T-helper 2 cell (primary cell): ENCODE measurements around the gene PPP1R18.
"Not testable (repeated sequence)": the region's sequence is repeated elsewhere in the genome, so short reads cannot be mapped to it uniquely, and the experiment has no call there.

Experiments
- DNase-seq, 5 experiments: peaks; one replicate each; pipeline versions ENCODE4 v3.0.0 to v3.0.0-alpha.2; 2012 to 2022

PPP1R18 gene

DNA sequence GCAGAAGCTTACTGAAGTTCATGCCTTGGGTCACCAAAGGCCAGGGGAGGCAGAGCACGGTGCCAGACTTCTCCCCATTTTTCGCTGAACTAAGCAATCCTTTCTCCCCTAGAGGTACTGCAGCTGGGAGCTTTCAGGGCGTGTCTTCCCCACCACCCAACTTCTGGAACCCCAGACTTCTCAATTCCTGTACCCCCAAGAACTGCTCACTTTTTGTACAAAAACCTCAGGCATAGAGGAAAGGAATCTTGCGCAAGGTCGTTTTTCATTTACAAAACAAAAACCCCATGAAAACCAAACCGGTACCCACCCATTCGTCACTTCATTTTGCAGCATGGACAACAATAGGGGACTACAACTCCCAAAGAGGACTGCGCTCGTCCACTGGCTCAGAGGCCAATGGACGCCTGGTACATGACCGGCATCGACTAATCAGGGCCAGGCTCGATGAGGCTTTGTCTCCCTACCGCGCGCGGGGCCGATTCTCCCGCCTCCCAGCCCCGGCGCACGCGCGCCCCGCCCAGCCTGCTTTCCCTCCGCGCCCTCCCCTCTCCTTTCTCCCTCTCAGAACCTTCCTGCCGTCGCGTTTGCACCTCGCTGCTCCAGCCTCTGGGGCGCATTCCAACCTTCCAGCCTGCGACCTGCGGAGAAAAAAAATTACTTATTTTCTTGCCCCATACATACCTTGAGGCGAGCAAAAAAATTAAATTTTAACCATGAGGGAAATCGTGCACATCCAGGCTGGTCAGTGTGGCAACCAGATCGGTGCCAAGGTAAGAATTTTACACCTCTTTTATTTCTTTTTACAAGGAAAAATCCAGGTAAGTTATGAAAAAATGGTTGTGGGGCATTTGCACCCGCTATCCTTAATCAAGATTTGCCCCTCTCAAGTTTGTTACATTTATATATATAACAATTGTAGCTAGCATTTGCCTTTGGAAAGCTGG is 33.6 kb upstream of the PPP1R18 start, which contains the start of gene TUBB:
Gene TUBB (plus strand): TSS at position 562 of the 947 bp plus-strand sequence. CDS start 155 bp downstream, at position 717.
- DNase-seq, result peak; percentile 92 to 99 (median 92)

DNA sequence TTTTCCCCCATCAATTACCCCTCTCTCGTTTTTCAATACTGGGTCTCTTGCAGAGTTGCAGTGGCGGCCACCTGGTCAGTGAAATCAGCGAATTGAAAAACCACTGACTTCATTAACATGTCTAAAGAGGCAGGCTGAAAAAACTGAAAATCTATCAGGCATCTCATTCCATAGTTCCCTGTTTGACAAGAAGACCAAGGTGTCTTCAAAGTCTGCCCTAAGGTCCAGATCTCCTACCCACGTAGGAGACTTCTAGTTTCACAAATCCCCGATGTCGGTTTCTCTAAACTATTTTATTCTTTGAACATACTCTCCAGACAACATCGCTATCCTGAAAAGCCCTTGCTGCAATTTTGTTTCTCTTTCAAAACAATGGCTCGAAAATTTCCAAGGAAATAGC is 32.9 kb upstream of the PPP1R18 start:
- no peak for DNase-seq

DNA sequence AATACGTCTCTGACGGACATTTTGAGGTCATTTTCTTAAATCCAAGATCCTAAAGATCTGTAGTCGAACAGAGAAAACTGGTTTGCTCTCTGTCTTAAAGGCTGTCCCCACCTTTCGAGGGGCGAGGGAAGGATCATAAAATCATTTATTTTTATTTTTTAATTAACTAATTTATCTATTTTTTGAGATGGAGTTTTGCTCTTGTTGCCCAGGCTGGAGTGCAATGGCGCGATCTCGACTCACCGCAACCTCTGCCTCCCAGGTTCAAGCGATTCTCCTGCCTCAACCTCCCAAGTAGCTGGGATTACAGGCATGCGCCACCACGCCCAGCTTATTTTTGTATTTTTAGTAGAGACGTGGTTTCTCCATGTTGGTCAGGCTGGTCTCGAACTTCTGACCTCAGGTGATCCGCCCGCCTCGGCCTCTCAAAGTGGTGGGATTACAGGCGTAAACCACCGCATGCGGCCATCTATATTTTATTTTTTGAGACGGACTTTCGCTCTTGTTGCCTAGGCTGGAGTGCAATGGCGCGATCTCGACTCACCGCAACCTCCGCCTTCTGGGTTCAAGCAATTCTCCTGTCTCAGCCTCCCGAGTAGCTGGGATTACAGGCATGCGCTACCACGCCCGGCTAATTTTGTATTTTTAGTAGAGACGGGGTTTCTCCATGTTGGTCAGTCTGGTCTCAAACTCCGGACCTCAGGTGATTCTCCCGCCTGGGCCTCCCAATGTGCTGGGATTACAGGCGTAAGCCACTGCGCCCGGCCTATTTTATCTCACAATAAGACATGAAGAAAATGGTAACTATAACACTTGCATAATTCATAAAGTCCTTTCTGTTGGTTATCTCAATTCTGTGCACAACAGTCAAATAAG is 31.6 kb upstream of the PPP1R18 start:
- not testable (repeated sequence) for DNase-seq

DNA sequence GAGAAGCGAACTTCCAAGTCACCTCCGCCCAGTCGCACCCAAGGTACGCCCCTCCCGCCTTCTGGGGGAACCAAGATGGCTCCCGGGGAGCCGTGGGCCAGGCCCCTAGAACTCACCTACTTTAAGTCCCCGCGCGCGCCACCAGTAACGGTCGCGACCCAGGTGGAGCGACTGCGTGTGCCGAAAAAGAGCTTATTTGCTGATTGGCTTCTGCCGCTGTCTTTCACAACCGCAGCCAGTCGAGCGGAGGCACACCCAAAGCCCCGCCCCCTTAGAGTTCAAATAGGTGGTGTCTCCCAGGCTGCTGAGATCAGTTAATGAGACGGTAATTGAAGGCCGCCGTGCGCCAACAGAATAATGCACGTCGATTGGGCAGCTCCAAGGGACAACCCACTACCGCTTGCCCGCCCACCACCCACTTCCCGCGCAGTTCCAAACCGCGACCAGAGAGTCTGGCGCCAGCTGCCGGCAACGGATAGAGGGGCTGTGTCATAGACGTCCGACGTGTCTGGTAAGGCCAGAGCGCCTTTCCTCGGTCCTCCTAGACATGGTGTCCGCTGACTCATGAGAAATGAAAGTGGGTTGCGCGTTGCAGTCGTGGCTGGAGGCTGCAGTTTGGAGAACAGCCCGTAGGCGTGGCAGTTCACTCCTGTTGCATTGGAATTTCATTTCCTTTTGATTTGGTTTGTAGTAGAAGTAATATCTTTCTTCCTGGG is 30.8 kb upstream of the PPP1R18 start, which contains the start of gene MDC1:
Gene MDC1 (minus strand): TSS at position 153 of the 716 bp plus-strand sequence. CDS start 2,106 bp downstream, outside the sequence.
- DNase-seq, result peak; percentile 90 to 100 (median 99)

DNA sequence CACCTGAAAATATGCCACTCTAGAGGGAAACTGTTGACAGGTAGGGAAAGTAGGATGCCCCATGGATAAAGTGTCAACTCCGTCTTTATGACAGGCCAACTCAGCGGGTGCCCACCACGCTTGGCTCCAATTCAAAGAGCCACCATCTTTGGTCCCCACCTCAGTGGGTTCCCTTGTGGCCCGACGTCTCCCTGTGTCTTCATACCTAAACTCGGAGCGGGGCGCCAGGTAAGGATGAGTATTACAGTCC is 30.4 kb upstream of the PPP1R18 start:
- DNase-seq, result no peak

DNA sequence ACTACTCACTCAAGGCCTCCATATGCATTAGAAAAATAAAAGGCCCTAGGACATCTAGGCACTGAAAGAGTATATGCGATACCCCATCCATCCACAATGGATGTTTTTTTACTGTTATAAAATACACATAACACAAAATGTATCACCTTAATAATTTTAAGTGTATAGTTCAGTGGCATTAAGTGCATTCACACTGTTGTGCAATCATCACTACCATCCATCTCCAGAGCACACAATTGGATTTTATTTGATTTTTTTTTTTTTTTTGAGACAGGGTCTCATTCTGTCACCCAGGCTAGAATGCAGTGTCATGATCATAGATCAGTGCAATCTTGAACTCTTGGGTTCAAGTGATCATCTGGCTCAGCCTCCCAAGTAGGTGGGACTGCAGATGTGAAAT is 27.8 kb upstream of the PPP1R18 start:
- no peak for DNase-seq

DNA sequence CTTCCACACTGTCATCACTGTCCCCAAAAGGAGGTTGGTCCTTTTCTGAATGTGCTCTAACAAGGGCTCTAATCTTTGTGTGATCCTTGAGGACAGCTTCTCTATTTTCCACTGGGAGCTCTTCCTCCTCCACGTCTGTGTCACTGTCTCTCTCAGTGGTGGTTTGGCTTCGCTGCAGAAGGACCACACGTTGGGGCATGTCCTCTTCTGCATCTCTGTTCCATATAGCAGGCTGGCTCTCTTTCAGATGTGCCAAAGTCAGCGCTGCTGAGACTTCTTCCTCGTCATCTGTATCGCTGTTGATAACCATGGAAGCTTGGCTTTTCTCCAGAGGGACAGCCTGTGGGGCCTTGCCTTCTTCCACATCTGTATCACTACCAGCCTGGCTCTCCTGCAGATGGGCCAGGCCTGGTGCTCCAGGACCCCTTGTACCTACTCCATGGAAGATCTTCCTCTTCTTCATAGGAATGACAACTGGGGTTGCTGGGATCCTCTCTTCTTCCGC is 26.0 kb upstream of the PPP1R18 start:
- DNase-seq, result no peak

DNA sequence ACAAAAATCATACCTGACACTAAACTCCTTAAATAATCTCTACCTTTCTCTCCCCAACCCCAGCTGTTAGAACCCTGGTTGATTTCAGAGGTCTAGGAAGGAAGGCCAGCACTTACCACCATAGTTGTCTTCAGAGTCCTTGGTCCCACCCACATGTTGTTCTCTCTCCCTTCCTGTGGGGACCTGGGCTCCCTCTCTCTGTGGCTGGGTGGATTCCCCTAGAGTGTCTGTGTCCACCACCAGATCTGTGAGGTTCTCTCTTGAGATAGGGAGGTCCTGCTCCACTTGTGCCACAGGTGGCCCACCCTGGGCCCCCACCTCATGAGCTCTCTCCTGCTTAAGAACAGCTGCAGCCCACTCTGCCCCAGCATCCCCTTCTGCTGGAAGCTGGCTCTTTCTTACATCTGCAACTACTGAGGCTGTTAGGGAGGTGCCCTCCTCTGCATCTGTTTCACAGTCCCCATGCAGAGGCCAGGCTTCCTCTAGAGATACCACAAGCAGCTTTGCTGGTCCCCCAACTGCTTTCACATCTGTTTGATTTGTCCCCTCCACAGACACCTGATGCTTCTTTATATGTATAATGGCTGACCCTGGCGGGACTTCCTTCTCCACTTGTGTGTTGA is 25.4 kb upstream of the PPP1R18 start:
- peak in 1 of 5 experiments; percentile 61 for DNase-seq

DNA sequence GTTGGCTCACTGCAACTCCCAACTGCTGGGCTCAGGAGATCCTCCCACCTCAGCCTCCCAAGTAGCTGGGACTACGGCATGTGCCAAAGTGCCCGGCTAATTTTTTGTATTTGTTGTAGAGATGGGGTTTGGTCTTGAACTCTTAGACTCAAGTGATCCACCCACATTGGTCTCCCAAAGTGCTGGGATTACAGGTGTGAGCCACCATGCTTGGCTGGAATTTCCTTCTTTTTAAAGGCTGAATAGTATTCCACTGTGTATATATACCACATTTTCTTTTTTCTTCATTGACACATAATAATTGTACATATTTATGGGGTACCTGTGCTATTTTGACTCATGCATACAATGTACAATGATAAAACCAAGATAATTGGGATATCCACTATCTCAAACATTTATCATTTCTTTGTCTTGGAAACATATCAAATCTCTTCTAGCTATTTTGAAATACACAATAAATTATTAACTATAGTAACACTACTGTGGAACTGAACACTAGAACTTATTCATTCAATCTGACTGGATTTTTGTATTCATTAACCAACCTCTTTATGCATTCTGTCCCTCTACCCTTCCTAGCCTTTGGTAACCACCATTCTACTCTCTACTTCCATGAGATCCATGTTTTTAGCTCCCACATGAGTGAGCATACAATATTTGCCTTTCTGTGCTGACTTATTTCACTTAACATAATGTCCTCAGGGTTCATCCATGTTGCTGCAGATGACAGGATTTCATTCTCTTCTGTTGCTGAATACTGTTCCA is 22.8 kb upstream of the PPP1R18 start:
- DNase-seq, result no peak

DNA sequence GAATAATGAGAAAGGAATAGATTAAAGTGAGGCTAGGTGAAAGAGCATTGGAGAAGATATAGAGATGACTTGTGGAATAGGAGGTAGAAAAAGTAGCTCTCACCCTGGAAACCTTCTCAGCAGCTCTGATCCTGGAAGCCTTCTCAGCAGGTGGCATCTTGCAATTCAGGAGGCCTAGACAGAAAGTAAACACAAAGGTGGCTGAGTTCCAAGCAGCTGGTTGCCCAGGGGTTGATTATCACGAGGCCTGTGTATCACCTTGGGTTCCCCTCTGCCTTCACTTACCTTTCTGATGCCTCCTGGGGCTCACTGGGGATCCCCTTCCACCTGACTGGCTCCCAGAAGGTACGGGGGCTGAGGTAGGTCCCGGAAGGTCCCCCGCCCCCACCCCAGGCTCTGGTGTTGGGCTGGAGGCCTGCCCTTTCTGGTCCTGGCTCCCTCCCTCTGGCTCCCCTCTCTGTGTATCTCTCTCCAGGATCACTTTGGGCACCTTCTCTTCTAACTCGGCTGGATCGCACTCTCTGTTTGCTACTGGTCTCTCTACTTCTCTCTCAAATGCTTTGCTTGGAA is 20.9 kb upstream of the PPP1R18 start:
- no peak for DNase-seq

DNA sequence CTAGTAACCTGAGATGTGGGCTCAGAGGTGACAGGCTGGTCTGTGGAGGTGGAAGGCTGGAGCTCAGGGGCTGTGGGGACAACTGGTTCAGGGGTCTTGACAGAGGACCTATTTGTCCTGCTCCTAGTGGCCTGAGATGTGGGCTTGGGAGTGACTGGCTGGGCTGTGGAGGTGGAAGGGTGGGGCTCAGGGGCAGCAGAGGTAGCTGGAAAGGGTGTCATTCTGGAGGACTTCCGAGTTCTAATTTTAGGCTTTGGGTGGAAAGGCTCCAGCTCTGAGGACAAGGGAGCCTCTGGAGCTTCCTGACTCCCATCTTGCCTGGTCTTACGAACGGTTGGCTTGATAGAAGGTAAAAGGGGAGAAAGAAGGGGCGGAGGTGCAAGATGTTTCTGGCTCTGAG is 19.2 kb upstream of the PPP1R18 start:
- DNase-seq, result no peak

DNA sequence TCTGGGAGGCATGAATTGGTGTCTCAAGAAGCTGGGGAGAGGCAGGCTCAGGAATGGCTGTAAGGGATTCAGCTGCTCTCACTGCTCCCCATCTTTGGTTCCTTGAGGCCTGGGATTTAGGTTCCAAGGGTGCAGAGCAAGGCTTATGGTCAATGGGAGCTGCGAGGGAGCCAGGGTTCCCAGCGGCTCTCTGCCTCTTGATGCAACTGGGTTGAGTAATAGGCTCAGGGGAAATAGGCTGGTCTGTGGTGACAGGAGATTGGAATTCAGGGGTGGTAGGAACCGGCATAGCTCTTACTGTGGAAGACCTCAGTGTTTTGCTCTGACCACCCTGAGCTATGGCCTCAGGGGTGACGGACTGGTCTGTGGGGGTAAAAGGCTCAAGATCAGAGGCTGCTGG is 17.4 kb upstream of the PPP1R18 start:
- no peak for DNase-seq

DNA sequence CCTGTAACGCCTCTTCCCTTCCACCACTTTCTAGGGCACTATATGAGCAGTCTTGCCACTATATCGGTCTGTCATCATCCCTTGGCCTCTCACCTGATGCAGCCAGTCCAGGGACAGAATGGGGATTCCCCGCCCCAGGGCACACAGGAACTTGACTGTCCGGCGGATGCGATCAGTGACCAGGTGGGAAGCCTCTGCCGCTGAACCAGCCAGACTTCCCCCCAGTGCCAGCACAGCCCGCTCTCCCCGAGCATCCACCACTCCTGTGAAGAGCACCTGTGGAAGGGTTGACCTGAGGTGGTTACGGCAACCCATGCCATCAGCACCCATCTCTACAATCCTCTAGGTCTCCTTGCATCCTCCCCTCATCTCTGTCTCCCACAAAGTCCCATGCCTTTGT is 16.6 kb upstream of the PPP1R18 start:
- no peak for DNase-seq

DNA sequence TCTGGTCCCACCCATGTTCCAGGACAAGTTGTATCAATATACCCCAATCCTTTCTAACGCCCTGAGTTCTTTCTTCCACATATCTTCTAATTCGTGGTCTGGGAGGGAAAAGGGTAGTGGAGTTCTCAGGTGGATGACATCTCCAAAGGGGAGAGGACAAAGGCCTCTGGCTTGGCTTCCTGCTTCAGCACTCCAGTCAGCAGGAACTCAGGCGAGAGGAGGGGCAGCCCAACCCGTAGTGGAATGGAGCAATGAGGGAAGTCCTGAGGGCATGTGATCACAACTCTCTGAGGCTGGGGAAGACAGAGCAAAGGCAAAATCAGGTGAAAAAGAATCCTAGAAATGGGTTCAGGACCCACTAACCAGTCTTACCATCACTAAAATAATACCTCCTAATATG is 13.9 kb upstream of the PPP1R18 start:
- no peak for DNase-seq

DNA sequence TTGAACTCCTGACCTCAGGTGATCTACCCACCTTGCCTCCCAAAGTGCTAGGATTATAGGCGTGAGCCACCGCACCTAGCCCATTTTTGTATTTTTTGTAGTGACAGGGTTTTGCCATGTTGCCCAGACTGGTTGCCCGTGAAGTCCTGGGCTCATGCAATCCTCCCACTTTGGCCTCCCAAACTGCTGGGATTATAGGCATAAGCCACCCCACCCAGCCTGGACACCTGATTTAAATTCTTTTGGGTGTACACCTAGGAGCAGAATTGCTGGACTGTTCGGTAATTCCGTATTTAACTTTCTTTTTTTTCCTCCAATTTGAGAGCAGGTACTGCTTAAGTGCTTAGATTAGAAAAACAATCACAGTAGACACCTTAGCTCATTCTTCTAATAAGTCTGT is 10.0 kb upstream of the PPP1R18 start:
- DNase-seq, result no peak

DNA sequence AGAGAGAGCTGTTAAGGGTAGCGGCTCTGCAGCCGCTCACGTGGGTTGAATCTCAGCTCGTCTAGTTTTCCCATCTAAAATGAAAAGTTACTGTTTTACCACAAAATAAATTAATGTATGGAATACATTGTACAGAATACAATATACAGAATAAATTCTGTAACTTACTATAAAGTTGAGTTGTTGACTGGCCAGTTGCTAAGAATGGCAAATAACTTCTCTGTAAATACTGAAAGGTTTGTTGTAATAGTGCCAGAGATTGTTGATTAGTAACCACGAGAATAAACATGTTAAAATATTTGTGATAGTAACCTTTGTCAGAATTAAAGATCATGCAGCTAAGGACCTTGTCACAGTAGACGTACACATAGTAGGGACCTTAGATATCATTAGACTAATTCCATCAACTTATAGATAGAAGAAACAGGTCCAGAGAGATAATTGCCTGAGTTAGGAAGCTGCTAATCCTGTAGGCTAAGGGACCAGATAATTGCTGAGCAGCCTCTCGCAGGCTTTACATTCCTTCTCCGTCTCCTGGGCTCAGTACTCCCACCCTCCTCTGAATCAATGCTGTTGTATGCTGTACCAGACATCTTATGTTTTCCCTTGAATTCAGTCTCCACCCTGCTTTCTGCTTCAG is 4.9 kb upstream of the PPP1R18 start:
- DNase-seq, result no peak

DNA sequence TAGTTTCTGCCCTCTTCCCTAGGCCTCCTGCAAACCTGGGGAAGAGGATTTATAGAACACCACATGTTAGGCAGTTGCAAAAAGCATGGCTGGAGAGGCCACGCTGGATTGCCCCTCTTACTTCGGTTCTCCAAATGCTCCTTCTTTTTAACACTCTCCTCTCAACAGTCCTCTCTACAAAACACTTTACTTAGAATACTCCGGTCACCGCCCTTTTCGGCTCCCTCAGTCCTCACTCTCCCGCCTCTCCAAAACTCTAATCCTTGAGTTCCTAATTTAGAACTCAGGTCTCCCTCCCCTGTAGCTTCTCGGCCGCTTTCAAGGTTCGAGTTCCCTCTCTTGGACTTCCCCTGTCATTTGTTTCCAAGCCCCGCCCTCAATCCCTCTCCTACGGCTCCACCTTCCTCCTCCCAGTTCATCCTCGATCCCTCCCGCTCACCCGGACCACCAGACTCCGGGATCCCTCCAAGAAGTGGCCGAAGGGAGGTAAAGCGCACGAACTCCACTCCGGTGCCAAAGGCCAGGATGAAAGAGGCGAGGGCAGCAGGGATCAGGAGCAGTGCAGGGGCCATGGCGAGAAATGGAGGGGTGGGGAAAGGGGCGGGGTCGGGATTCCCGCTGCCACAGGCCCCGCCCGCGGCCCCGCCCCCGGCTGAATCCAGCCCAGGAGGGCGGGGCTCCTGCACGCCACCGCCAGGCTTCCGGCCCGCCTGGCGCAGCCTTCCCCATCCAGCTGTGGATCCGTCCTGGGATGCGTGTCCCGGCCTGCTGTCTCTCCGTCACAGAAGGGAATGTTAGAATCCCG is 4.2 kb upstream of the PPP1R18 start, which contains the start of gene NRM:
Gene NRM (minus strand): TSS at position 582 of the 805 bp plus-strand sequence. CDS start 10 bp downstream, at position 572.
- DNase-seq, result peak; percentile 51 to 76 (median 62)

DNA sequence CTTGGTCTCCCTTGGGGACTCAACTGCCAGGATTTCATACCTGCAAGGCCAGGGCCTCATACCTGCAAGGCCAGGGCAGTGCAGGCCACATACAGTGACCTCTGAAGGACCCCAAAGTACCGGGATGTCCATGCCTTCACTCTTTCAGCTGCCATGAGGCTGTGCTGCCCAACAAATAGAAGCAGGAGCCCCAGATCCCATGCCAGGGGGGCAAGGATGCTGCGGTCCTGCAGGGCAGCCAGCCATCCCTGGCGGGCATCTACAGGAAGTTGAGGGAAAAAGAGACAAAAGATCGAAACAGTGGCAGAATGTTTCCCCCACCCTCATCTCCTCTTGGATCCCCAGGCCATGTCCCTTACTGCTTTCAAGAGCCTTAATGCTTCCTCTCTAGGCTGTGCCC is 3.5 kb upstream of the PPP1R18 start:
- no peak for DNase-seq
